ENCODE data around the gene B3GNT5. TPM values are rescaled to one million over a fixed set of nuclear protein-coding genes. Genes with fewer than 3 reads are reported as not detected.
A peak's percentile ranks its signal among the peaks of the same experiment; 100 is the strongest.

B3GNT5 gene
- total and polyA plus RNA-seq, 11 donors, result 0.87 to 12.3 (median 3.0) TPM

GRCh38 chr3:183301937-183302580, 49.0 kb downstream of the B3GNT5 start:
- Histone ChIP-seq H3K27me3 (no peaks in the 10 kb centered on the region), H3K27ac (no peak overlapping the region)
- 44 to 66% (median 59%) methylated on average over 8 of the region's 8 CpGs for WGBS, 4 donors

GRCh38 chr3:183303690-183304089, 50.6 kb downstream of the B3GNT5 start:
- Histone ChIP-seq H3K36me3 (no peaks in the 10 kb centered on the region), H3K4me3 (no peak overlapping the region), H3K9me3 (no peaks in the 10 kb centered on the region), H3K27ac (no peak overlapping the region), H3K27me3 (no peaks in the 10 kb centered on the region), H3K4me1 (peaks cover 0 to 49% (median 9%) of the 10 kb centered on the region in 12 donors)
- WGBS, 4 donors, result 87 to 91% (median 89%) methylated on average over 2 of the region's 2 CpGs
- intact Hi-C loops (cut with DNase I), result loop anchor here in 1 of 10 donors (5.0 kb wide), 1 partner anchor 51 kb away; the partner anchor contains the start of gene B3GNT5
- no peak for TF ChIP-seq POLR2A (IDR thresholded peaks at IDR 0.05)
- TF ChIP-seq CTCF (IDR thresholded peaks at IDR 0.05), result no peak
- no peak for ATAC-seq
- no peak for DNase-seq

More at GRCh38 chr3:183301937-183302580, 49.0 kb downstream of the B3GNT5 start:
- H3K9me3 ChIP-seq, result no peaks in the 10 kb centered on the region
- H3K4me3 ChIP-seq, result no peak overlapping the region
- no peaks in the 10 kb centered on the region for H3K36me3 ChIP-seq
- DNase-seq, result no peak
- peaks cover 0 to 33% (median 6%) of the 10 kb centered on the region in 12 donors for H3K4me1 ChIP-seq
- peak in 1 of 4 donors; percentile 57 for ATAC-seq
- TF ChIP-seq CTCF (IDR thresholded peaks at IDR 0.05), result no peak
- intact Hi-C loops (cut with DNase I), result loop anchor here in 1 of 10 donors (5.0 kb wide), 1 partner anchor 50 kb away; the partner anchor contains the start of gene B3GNT5

GRCh38 chr3:183306798-183307671, 54.0 kb downstream of the B3GNT5 start:
- intact Hi-C loops (cut with DNase I), result no loop called here
- DNase-seq (peak; percentile 71 to 83 (median 77)), ATAC-seq (peak; percentile 64 to 92 (median 92))
- Histone ChIP-seq H3K4me3 (no peak overlapping the region), H3K4me1 (peaks cover 0 to 52% (median 7%) of the 10 kb centered on the region in 12 donors), H3K27me3 (no peaks in the 10 kb centered on the region), H3K9me3 (no peaks in the 10 kb centered on the region), H3K27ac (peak overlapping the region in 5 of 12 donors; percentile 39 to 84 (median 59)), H3K36me3 (no peaks in the 10 kb centered on the region)
- WGBS, 4 donors, result 43 to 57% (median 49%) methylated on average over 9 of the region's 9 CpGs
- TF ChIP-seq CTCF (IDR thresholded peaks at IDR 0.05) (no peak), POLR2A (IDR thresholded peaks at IDR 0.05) (no peak)

GRCh38 chr3:183307749-183308148, 54.7 kb downstream of the B3GNT5 start:
- Histone ChIP-seq H3K4me3 (no peak overlapping the region), H3K9me3 (no peaks in the 10 kb centered on the region), H3K27ac (no peak overlapping the region), H3K27me3 (no peaks in the 10 kb centered on the region), H3K4me1 (peaks cover 0 to 48% (median 7%) of the 10 kb centered on the region in 12 donors), H3K36me3 (no peaks in the 10 kb centered on the region)
- intact Hi-C loops (cut with DNase I), result no loop called here
- DNase-seq (no peak), ATAC-seq (no peak)
- 93 to 99% (median 97%) methylated on average over 2 of the region's 2 CpGs for WGBS, 4 donors
- TF ChIP-seq POLR2A (IDR thresholded peaks at IDR 0.05), result no peak
- no peak for TF ChIP-seq CTCF (IDR thresholded peaks at IDR 0.05)
